PC-9 (cell line): ENCODE measurements around the gene PFKP. TPM values are rescaled to one million over a fixed set of nuclear protein-coding genes. Genes with fewer than 3 reads are reported as not detected.

Experiments used
- BruUV-seq: library from RNA; stranded (reverse); fragments of 400-500 nt; replicated peaks from 2 replicates; lab custom pipeline; 2021; lab: Mats Ljungman, UMichigan
- CTCF ChIA-PET: fragments of 300-600 bp; sonication (Branson Sonifier 250); formaldehyde crosslinking; loops from one replicate; lab custom pipeline; 2022; ENCODE audit warnings: antibody characterized with exemption; lab: Charles Lee
- POLR2A ChIA-PET: fragments of 300-600 bp; sonication (Branson Sonifier 250); formaldehyde crosslinking; loops from one replicate; lab custom pipeline; 2022; ENCODE audit warnings: antibody characterized with exemption; ENCODE audit not compliant: unreplicated experiment; lab: Charles Lee
- DNase-seq, 2 experiments: peaks; one replicate each; pipeline versions ENCODE4 v3.0.0 to v3.0.0-alpha.2; 2015 to 2022; ENCODE audit warnings: mixed read lengths in 1 of 2
- H2AFZ ChIP-seq: fragments of 200-600 bp; sonication (generic); 2 replicates; pipeline ENCODE4 v1.8.1; 2017; ENCODE audit warnings: antibody characterized with exemption
- H3F3A ChIP-seq: fragments of 200-600 bp; sonication (generic); 2 replicates; pipeline ENCODE4 v1.8.1; 2017; ENCODE audit warnings: antibody characterized with exemption, mild to moderate bottlenecking, low read depth; ENCODE audit not compliant: insufficient read depth
- H3K27ac ChIP-seq: fragments of 200-600 bp; sonication (generic); 2 replicates; pipeline ENCODE4 v1.6.1; 2016; ENCODE audit warnings: mixed run types
- H3K27me3 ChIP-seq: fragments of 200-600 bp; sonication (generic); 2 replicates; pipeline ENCODE4 v1.6.1; 2016; ENCODE audit warnings: low read depth, mixed run types; ENCODE audit not compliant: insufficient read depth
- H3K36me3 ChIP-seq: fragments of 200-600 bp; sonication (generic); 2 replicates; pipeline ENCODE4 v1.6.1; 2016; ENCODE audit warnings: low read depth, mixed run types
- H3K4me1 ChIP-seq: fragments of 200-600 bp; sonication (generic); replicated peaks from 2 replicates; pipeline ENCODE4 v1.6.1; 2016; ENCODE audit warnings: mixed run types; ENCODE audit not compliant: insufficient read depth
- H3K4me2 ChIP-seq: fragments of 200-600 bp; sonication (generic); 2 replicates; pipeline ENCODE4 v1.6.1; 2017; ENCODE audit warnings: mixed run types
- H3K4me3 ChIP-seq: fragments of 200-600 bp; sonication (generic); 2 replicates; pipeline ENCODE4 v1.6.1; 2016; ENCODE audit warnings: mixed run types
- H3K79me2 ChIP-seq: fragments of 200-600 bp; sonication (generic); 2 replicates; pipeline ENCODE4 v1.6.1; 2017; ENCODE audit warnings: low read depth, mixed run types
- H3K9me2 ChIP-seq: fragments of 200-600 bp; sonication (generic); 2 replicates; pipeline ENCODE4 v1.8.1; 2017; ENCODE audit warnings: mild to moderate bottlenecking; ENCODE audit not compliant: insufficient read depth
- H3K9me3 ChIP-seq: fragments of 200-600 bp; sonication (generic); 2 replicates; pipeline ENCODE4 v1.8.1; 2016; ENCODE audit warnings: low read depth; ENCODE audit not compliant: insufficient read depth
- H4K20me1 ChIP-seq: fragments of 200-600 bp; sonication (generic); 2 replicates; pipeline ENCODE4 v1.8.1; 2017; ENCODE audit not compliant: insufficient read depth
- EZH2 ChIP-seq: fragments of 200-600 bp; sonication (generic); IDR thresholded peaks from 2 replicates; pipeline ENCODE4 v1.8.0; 2017; ENCODE audit warnings: antibody characterized with exemption, low read depth
- intact Hi-C: fragments of 100-400 bp; cut with micrococcal nuclease; formaldehyde crosslinking; loops from one replicate; pipeline ENCODE4 v1.10.0; 2022; ENCODE audit not compliant: unreplicated experiment
- total RNA-seq: library from RNA; stranded (reverse); gene quantifications from 2 replicates; pipeline ENCODE4 v1.2.3, GENCODE V29; 2021
- TF ChIP-seq, protein P1 (sequence below): fragments of 200-600 bp; sonication (generic); conservative IDR thresholded peaks from 2 replicates; pipeline ENCODE4 v1.6.1; 2017; ENCODE audit warnings: mixed run types, antibody characterized with exemption, mild to moderate bottlenecking, moderate library complexity

Gene PFKP
- total RNA-seq, 1 experiment from 2014 or later, result 234 TPM

DNA sequence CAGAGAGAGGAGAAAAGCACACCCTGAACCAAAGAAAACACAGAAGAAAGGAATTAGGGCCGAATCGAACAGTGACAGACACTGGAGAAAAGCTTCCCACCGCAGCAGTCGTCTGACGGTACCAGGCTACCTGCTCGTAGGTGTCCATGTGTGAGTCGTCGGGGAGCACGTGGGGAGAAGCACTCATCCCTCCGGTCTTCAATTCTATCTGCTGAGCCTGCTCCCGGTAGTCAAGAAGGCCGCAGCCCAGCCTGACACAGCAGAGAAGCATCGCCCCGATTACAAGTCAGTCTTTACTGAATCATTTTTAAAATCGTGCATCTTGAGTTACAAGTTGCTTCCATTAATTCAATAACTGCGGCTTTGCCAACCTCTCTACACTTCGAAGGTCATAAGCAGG lies 80.7 kb downstream of the PFKP start:
- Histone ChIP-seq H3F3A (no peaks in the 10 kb centered on the region), H3K9me2 (no peaks in the 10 kb centered on the region), H3K79me2 (no peaks in the 10 kb centered on the region), H3K9me3 (no peaks in the 10 kb centered on the region), H3K4me2 (no peak overlapping the region), H3K27ac (no peak overlapping the region), H3K4me1 (no peaks in the 10 kb centered on the region), H4K20me1 (no peaks in the 10 kb centered on the region), H3K27me3 (no peaks in the 10 kb centered on the region), H3K36me3 (no peaks in the 10 kb centered on the region), H3K4me3 (no peak overlapping the region), H2AFZ (no peak overlapping the region)
- no peak for DNase-seq
- ChIA-PET POLR2A (no interaction called here), CTCF (no interaction called here)
- intact Hi-C loops, result no loop called here
- TF ChIP-seq, protein P1, sequence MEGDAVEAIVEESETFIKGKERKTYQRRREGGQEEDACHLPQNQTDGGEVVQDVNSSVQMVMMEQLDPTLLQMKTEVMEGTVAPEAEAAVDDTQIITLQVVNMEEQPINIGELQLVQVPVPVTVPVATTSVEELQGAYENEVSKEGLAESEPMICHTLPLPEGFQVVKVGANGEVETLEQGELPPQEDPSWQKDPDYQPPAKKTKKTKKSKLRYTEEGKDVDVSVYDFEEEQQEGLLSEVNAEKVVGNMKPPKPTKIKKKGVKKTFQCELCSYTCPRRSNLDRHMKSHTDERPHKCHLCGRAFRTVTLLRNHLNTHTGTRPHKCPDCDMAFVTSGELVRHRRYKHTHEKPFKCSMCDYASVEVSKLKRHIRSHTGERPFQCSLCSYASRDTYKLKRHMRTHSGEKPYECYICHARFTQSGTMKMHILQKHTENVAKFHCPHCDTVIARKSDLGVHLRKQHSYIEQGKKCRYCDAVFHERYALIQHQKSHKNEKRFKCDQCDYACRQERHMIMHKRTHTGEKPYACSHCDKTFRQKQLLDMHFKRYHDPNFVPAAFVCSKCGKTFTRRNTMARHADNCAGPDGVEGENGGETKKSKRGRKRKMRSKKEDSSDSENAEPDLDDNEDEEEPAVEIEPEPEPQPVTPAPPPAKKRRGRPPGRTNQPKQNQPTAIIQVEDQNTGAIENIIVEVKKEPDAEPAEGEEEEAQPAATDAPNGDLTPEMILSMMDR, result no peak
- no peak for TF ChIP-seq EZH2
- no TSS peak for BruUV-seq

DNA sequence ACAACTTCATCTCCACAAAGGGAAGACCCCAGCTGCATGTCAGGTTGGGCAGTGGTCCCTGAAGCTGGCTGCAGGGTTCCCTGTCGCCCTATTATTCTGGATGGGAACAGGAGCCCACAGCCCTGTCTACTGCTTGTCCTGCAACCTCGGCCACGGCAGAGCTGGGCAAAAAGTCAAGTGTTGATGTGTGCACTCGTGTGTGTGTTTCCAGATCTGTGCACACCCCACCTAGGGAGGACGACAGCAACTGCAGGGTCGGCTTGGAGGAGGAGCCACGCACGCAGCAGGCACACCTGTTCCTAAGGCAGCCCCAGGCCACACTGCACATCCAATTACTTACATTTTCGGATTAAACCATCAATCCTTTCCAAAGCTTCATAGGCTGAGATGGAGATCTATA lies 81.6 kb downstream of the PFKP start:
- Histone ChIP-seq H3K9me3 (no peaks in the 10 kb centered on the region), H3K4me2 (no peak overlapping the region), H3F3A (no peaks in the 10 kb centered on the region), H3K79me2 (no peaks in the 10 kb centered on the region), H3K9me2 (no peaks in the 10 kb centered on the region), H4K20me1 (no peaks in the 10 kb centered on the region), H3K27me3 (no peaks in the 10 kb centered on the region), H3K4me1 (no peaks in the 10 kb centered on the region), H3K36me3 (no peaks in the 10 kb centered on the region), H3K27ac (no peak overlapping the region), H2AFZ (no peak overlapping the region), H3K4me3 (no peak overlapping the region)
- ChIA-PET CTCF (no interaction called here), POLR2A (no interaction called here)
- no TSS peak for BruUV-seq
- no peak for DNase-seq
- intact Hi-C loops, result no loop called here
- TF ChIP-seq, protein P1, result no peak
- no peak for TF ChIP-seq EZH2

DNA sequence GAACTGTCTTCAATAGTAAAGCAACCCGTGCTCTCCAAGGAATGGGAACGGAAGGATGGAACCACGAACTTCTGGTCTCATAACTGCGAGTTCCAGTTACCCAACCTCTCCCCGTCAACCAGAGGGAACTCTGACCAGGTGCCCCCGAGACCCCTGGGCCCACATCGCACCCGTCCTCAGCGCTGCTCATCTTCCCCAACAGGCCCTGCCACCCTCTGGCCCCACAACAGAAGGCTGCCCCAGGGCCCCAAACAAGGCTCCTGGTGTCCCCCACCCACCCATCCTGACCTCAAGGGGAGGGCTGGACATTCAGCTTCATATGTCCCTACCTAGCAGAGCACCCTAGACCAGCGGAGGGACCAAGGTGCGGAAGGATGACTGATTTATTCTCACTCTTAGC lies 82.6 kb downstream of the PFKP start:
- Histone ChIP-seq H3K27me3 (no peaks in the 10 kb centered on the region), H3K9me2 (no peaks in the 10 kb centered on the region), H3K27ac (no peak overlapping the region), H3F3A (no peaks in the 10 kb centered on the region), H3K4me1 (no peaks in the 10 kb centered on the region), H3K4me2 (no peak overlapping the region), H3K9me3 (no peaks in the 10 kb centered on the region), H3K79me2 (no peaks in the 10 kb centered on the region), H2AFZ (no peak overlapping the region), H3K36me3 (no peaks in the 10 kb centered on the region), H4K20me1 (no peaks in the 10 kb centered on the region), H3K4me3 (no peak overlapping the region)
- CTCF ChIA-PET, result no interaction called here
- no TSS peak for BruUV-seq
- intact Hi-C loops, result no loop called here
- DNase-seq, result no peak
- POLR2A ChIA-PET, result no interaction called here
- no peak for TF ChIP-seq EZH2
- TF ChIP-seq, protein P1, result no peak
